Left renal pelvis (tissue), 4 donors: Measurements from ENCODE around the gene MPC2. TPM values are rescaled to one million over a fixed set of nuclear protein-coding genes. Genes with fewer than 3 reads are reported as not detected.
A peak's percentile ranks its signal among the peaks of the same experiment; 100 is the strongest.
"Not testable (repeated sequence)": the region's sequence is repeated elsewhere in the genome, so short reads cannot be mapped to it uniquely, and the experiment has no call there.

ENCODE experiments used
- DNase-seq, 4 donors: peaks; one replicate each; pipeline ENCODE4 v3.0.0-alpha.2; 2013; ENCODE audit warnings: low read depth in 4 of 4, low spot score in 3 of 4
- polyA plus RNA-seq, 4 donors: library from polyadenylated mRNA; unstranded; fragments of 120-200 nt; gene quantifications; one replicate each; pipeline ENCODE4 v1.2.1, GENCODE V29; 2013; ENCODE audit not compliant: insufficient read length in 4 of 4

MPC2 gene
- polyA plus RNA-seq, 4 donors, result 54.5 to 214 (median 186) TPM

GRCh38 chr1:167935216-167936067 is 1.4 kb downstream of the MPC2 start:
- DNase-seq, result peak in 2 of 4 donors; percentile 27 to 64

DNA sequence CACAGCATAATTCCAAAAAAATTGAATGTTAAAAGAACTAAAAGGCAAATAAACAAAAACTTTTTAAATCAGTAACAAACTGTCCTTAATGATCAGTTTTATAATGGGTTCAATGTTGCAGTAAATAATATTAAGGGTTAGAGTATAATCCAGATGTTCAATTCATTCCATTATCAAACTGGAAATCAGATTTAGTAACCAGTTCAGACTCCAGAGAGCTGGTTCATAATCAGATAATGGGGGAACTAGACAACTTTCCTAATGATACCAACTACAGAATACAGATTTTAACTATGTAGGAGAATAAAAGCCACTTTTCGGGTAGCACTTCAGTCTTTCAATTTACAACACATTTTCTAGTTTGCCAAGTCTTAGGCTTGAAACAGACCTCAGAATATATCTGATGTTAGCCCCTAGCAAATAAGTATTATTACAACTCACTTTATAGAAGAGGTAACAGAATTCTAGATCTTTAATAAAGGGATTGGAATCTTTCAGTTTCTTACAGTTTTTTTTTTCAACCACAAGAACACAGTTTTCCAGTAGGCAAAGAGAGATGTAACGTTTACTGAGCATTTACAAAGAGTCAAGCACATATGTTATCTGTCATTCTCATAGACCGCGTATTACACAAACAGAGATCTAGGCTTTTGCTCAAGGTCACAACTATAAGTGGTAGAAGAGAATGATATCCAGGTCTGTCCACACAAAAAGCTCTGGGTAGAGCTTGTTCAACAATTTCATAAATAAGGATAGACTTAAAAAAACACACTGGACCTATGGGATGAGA is 2.3 kb downstream of the MPC2 start:
- no peak for DNase-seq

GRCh38 chr1:167933788-167934187 is 3.1 kb downstream of the MPC2 start:
- no peak for DNase-seq

DNA sequence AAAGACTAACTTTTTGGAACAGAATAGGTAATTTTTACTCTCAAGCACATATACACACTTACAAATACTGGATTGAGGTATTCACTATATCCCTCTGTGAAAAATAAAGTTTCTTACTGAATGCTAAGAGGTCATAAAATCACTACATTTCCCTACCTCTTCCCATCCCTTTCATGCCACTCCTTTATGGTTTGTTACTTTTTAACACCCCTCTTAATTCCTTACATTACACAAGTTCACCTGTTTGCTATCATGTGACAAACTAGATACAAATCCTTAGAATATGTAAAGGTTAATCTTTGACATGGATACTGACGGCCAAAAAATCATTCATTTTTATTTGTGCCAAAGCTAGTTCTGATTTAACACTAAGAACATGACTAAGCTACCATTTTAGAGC is 7.1 kb downstream of the MPC2 start:
- no peak for DNase-seq

GRCh38 chr1:167928919-167929318 is 8.0 kb downstream of the MPC2 start:
- DNase-seq, result not testable (repeated sequence)

- no peak for DNase-seq
Observed at GRCh38 chr1:167928457-167928852, 8.4 kb downstream of the MPC2 start.

GRCh38 chr1:167927046-167927754 is 9.7 kb downstream of the MPC2 start:
- DNase-seq, result no peak

DNA sequence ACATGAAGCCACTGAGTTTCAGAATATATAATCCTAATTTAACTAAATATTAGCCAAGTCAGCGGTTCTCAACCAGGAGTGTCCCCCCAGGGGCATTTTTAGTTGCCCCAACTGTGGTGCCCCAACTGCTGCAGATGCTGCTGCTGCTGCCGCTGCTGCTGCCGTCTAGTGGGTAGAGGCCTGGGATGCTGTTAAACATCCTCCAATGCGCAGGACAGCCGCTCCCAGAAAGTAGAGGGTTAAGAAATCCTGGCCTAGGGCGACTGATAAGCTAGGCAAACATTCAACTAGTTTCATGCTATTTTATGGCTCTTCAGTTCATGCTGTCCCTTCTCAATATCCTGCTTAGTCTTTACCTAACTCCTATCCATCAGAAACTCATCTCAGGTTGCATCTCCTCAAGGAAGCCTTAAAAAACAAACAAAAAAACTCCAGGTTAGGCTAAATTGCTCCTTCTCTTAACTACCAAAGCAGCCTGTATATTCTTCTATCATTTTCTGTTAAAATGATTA is 10.3 kb downstream of the MPC2 start:
- no peak for DNase-seq

- DNase-seq, result no peak
Observed at GRCh38 chr1:167924543-167925231, 12.2 kb downstream of the MPC2 start.

- DNase-seq, result no peak
Observed at GRCh38 chr1:167924102-167924501, 12.8 kb downstream of the MPC2 start.

DNA sequence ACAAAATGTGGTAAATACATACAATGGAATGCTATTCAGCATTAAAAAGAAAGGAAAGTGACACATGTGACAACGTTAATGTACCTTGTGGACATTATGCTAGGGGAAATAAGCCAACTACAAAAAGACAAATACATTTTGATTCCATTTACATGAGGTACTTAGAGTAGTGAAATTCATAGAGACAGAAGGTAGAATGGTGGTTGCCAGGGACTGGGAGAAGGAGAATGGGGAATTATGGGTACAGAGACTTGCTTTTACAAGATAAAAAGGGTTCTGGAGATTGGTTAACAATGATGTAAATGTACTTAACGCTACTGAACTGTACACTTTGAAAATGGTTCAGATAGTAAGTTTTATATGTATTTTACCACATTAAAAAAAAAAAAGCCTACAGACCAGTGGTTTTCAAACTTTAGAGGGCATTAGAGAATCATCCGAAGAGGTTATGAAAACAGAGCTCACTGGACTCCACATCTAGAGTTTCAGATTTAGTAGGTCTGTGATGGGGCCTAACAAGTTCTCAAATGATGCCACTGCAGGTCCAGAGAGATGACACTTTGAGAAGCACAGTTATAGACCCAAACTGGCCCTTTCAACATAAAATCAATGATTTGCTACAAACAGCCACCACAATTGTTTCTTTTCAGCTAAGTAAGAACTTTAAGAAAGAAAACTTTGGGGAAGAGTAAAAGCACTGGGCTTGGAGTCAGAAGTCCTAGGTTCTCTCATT is 13.4 kb downstream of the MPC2 start:
- DNase-seq, result no peak

GRCh38 chr1:167922611-167923074 is 14.2 kb downstream of the MPC2 start:
- DNase-seq, result no peak

GRCh38 chr1:167922023-167922422 is 14.8 kb downstream of the MPC2 start:
- no peak for DNase-seq

DNA sequence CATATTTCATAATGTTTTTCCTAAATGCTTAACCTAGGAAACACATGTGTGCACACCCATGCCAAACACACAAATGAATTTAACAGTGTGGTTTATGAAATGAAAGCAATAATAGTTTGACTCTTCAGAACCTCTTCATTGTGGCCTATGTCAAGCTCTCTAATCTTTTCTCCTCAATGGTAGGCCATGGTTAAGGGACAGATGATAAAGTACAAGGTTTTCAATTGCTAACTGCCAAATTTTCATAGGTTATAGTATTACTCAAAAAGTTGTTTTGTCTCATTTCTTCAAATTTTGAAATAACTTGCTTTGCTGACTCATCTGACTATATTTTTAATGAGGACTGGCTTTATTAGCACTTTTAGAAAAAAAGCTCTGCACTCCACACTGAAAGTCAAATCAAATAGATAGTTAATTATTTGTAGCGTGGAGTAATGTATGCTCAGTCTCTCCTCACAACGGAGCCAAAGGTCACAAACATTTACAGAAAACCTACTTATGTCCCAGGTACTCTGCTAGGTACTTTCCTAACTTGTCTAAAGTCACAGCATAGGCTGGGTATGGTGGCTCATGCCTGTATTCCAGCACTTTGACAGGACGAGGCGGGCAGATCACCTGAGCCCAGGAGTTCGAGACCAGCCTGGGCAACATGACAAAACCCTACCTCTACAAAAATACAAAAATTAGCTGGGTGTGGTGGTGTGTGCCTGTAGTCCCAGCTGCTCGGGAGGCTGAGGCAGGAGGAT is 19.9 kb downstream of the MPC2 start:
- DNase-seq, result no peak

GRCh38 chr1:167915569-167915968 is 21.3 kb downstream of the MPC2 start:
- no peak for DNase-seq

DNA sequence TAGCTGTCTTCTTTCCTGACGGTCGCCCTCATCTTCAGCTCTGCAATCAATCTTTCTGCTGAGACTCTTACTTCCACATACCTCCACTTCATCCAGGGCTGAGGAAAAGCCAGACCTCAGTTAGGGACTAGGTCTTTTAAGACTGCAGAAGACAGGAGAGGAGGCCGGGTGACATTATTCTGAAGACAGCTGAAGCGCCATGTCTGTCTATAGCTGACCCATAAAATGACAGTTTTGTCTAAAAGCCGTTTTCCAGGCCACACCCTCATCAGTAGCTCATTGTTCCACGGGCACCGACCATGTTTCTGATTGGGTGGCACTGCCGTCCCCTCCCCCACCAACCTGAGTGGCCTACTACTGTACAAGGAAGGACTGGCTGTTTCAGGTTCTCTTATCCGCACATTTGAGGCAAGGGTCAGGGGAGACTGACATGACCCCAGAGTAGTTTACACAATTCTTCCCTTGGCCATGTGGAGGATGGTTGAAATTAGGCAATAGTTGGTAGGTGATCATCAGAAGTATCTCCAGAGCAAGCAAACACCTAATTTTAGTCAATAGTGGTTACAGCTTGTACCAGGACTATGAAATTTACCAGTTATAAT is 22.9 kb downstream of the MPC2 start, which contains the start of gene ADCY10:
Gene ADCY10, minus strand, starts transcription at position 240 of the 602 bp plus-strand sequence. CDS start 8,994 bp downstream, outside the sequence.
- no peak for DNase-seq

- DNase-seq, result no peak
Observed at GRCh38 chr1:167912294-167912693, 24.6 kb downstream of the MPC2 start.

DNA sequence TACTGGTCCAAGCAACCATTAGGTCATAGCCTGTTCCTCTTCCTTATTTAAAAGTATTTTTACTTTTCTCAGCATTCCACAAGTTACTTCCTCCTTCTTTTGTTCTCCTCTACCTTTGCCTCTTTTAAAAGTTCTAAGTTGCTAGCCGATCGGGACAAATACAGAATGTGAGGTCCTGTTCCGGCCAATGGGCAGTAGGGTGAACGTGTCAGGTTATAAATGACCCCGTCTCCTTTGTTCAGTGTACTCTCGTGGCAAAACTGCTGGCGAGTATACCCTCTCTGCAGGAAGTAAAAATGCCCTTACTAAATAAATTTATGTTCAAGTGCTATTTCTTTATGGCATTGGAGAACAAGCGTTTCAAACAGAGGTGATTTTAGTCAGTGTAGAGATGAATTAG is 25.5 kb downstream of the MPC2 start:
- no peak for DNase-seq
